ENCODE data around the gene KRAS. TPM values are rescaled to one million over a fixed set of nuclear protein-coding genes. Genes with fewer than 3 reads are reported as not detected.

The KRAS gene
- total and polyA plus RNA-seq, 2 of the 13 experiments (the other 11 are each of a cell fraction or from before 2014, with no cell fraction given), result 6.5 to 9.8 TPM

DNA sequence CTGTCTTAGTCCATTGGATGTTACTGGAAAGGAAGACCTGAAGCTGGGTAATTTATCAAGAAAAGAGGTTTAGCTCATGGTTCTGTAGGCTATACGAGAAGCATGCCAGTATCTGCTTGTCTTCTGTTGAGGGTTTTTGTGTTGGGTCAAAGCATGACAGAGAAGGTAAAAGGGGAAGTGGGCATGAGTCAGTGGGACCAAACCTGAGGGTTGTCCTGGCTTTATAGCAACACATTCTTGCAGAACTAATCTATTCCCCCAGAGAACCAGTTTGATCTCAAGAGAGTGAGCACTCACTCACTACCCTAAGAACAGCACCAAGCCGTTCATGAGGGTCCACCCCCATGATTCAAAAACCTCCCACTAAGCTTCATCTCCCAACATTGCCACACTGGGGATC is 19.0 kb upstream of the KRAS start:
- CTCF ChIA-PET (ENCODE audit: low intra/inter-chr PET ratio, low total read pairs), result no interaction called here
- ATAC-seq, result no peak
- Histone ChIP-seq H3K4me2 (ENCODE audit: low read depth, low read length) (no peak overlapping the region), H3K4me3 (replicated peaks in 1 of 3; ENCODE audit: insufficient read depth in 1 of 3, low read depth in 2 of 3, low read length in 3 of 3) (no peak overlapping the region), H3K27ac (ENCODE audit: extremely low read length, insufficient read depth, low read length) (no peak overlapping the region), H2AFZ (ENCODE audit: low read length) (no peak overlapping the region), H3K36me3 (replicated peaks in 1 of 2; ENCODE audit: control insufficient read depth in 1 of 2, insufficient read depth in 2 of 2, low read length in 2 of 2) (no peaks in the 10 kb centered on the region), H3K27me3 (ENCODE audit: control insufficient read depth in 1 of 2, insufficient read depth in 2 of 2, low read length in 2 of 2) (no peaks in the 10 kb centered on the region; a peak in 1 of 5 replicates), H3K9me3 (ENCODE audit: low read length) (no peaks in the 10 kb centered on the region), H4K20me1 (ENCODE audit: insufficient read depth, low read length) (no peaks in the 10 kb centered on the region), H3K4me1 (ENCODE audit: insufficient read depth, low read length) (no peaks in the 10 kb centered on the region), H3K9ac (ENCODE audit: insufficient read depth, low read depth, low read length) (no peak overlapping the region), H3K79me2 (ENCODE audit: insufficient read depth, low read length) (no peaks in the 10 kb centered on the region)
- POLR2A ChIA-PET, result no interaction called here
- in situ Hi-C loops (cut with HindIII; ENCODE audit: extremely low pct_ligation_motif_present, low pct_unique_long_range_greater_than_20kb), result no loop called here
- DNase-seq (ENCODE audit: low spot score), result no peak
- no TSS peak for BruUV-seq (replicated peaks)
- 26% methylated on average over 2 of the region's 2 CpGs for WGBS (ENCODE audit: low lambda C conversion rate)
- intact Hi-C loops (cut with micrococcal nuclease; ENCODE audit: unreplicated experiment), result no loop called here
- no peak for TF ChIP-seq NONO (IDR thresholded peaks at IDR 0.05)
- TF ChIP-seq NONO (CRISPR knock-in tag; conservative IDR thresholded peaks at IDR 0.05), result no peak
- TF ChIP-seq, protein P1, sequence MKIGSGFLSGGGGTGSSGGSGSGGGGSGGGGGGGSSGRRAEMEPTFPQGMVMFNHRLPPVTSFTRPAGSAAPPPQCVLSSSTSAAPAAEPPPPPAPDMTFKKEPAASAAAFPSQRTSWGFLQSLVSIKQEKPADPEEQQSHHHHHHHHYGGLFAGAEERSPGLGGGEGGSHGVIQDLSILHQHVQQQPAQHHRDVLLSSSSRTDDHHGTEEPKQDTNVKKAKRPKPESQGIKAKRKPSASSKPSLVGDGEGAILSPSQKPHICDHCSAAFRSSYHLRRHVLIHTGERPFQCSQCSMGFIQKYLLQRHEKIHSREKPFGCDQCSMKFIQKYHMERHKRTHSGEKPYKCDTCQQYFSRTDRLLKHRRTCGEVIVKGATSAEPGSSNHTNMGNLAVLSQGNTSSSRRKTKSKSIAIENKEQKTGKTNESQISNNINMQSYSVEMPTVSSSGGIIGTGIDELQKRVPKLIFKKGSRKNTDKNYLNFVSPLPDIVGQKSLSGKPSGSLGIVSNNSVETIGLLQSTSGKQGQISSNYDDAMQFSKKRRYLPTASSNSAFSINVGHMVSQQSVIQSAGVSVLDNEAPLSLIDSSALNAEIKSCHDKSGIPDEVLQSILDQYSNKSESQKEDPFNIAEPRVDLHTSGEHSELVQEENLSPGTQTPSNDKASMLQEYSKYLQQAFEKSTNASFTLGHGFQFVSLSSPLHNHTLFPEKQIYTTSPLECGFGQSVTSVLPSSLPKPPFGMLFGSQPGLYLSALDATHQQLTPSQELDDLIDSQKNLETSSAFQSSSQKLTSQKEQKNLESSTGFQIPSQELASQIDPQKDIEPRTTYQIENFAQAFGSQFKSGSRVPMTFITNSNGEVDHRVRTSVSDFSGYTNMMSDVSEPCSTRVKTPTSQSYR (CRISPR knock-in tag; IDR thresholded peaks at IDR 0.05; ENCODE audit: borderline replicate concordance), result no peak
- TF ChIP-seq HNRNPK (IDR thresholded peaks at IDR 0.05; ENCODE audit: low read depth, low read length, poor library complexity, severe bottlenecking), result no peak
- TF ChIP-seq SALL2 (CRISPR knock-in tag; IDR thresholded peaks at IDR 0.05), result no peak
- no peak for TF ChIP-seq ZNF720 (CRISPR knock-in tag; IDR thresholded peaks at IDR 0.05)
- TF ChIP-seq ZNF17 (CRISPR knock-in tag; IDR thresholded peaks at IDR 0.05), result no peak
- TF ChIP-seq ZNF33A (CRISPR knock-in tag; IDR thresholded peaks at IDR 0.05; ENCODE audit: borderline replicate concordance), result no peak
- no peak for TF ChIP-seq FOXA3 (CRISPR knock-in tag; IDR thresholded peaks at IDR 0.05)
- no peak for TF ChIP-seq ZNF180 (CRISPR knock-in tag; IDR thresholded peaks at IDR 0.05; ENCODE audit: borderline replicate concordance, low read depth)
- no peak for TF ChIP-seq U2AF1 (optimal IDR thresholded peaks at IDR 0.05; ENCODE audit: low read depth, low read length)
- no peak for TF ChIP-seq ZNF205 (CRISPR knock-in tag; IDR thresholded peaks at IDR 0.05)
- no peak for TF ChIP-seq SUZ12 (IDR thresholded peaks at IDR 0.05; ENCODE audit: low read depth, low read length)
- no peak for TF ChIP-seq RAD51 (IDR thresholded peaks at IDR 0.05; ENCODE audit: borderline replicate concordance)
- TF ChIP-seq, protein P2, sequence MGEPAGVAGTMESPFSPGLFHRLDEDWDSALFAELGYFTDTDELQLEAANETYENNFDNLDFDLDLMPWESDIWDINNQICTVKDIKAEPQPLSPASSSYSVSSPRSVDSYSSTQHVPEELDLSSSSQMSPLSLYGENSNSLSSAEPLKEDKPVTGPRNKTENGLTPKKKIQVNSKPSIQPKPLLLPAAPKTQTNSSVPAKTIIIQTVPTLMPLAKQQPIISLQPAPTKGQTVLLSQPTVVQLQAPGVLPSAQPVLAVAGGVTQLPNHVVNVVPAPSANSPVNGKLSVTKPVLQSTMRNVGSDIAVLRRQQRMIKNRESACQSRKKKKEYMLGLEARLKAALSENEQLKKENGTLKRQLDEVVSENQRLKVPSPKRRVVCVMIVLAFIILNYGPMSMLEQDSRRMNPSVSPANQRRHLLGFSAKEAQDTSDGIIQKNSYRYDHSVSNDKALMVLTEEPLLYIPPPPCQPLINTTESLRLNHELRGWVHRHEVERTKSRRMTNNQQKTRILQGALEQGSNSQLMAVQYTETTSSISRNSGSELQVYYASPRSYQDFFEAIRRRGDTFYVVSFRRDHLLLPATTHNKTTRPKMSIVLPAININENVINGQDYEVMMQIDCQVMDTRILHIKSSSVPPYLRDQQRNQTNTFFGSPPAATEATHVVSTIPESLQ (CRISPR knock-in tag; conservative IDR thresholded peaks at IDR 0.05), result no peak
- no peak for FAIRE-seq
